Activated T-cell treated with anti-CD3 and anti-CD28 coated beads for 24 hours (primary cell): ENCODE results near the gene WDR1.
A peak's percentile ranks its signal among the peaks of the same experiment; 100 is the strongest.

Source experiments
- DNase-seq: peaks from one replicate; pipeline ENCODE4 v3.0.0-alpha.2; 2020; ENCODE audit warnings: low read depth

Gene WDR1

DNA sequence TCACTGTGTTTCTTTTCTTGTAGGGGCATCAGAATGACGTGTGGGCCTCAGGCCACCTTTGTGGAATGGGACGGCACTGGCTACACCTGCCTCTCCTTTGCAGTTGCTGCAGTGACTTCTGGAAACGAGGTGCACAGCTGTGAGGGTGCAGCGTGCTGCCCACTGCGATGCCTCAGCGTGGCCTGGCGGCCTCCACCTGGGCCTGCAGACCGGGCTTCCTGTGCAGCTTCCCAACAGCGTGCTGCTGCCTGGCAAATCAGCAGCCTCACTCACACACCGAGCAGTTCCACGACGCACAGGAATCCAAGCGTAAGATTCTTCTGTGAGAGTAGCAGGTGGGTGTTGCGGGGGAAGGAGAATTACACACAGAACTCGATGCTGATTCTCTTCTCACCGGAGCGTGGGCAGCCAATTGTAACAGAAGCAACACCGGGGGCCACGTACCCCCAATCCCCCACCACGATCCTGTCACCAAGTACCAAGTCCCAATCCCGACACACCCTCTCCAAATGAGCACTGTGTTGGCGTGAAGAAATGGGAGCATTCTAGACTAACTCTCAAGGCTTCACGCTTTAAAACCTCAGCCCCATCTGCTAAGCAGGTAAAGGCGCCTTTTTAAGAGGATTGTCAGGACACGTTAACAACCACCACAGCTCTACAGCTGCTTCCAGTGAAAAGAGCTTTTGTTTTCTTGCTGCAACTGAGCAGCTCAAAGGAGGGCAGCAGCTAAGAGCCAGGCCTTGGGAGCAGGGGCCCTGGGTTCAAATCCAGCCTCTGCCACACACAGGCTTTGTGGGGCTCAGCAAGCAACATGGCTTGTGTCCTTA is 16.9 kb downstream of the WDR1 start:
- no peak for DNase-seq

DNA sequence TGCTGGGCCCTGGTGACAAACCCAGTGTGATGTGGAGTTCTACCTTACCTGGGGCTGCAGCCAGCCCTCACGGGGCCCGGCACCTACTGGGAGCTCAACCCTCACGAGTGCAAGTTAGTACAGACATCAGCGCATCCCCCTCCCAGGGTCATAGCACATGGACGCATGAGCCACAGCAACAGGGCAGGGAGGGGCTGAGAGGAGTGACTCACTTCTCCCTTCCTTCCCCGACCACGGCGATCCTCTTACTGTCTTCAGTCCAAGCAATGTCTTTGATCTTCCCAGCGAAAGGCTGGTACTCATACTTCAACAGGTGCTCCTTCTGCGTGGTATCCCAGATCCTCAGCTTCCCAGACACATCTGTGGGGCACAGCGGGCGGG is 17.8 kb downstream of the WDR1 start:
- no peak for DNase-seq

DNA sequence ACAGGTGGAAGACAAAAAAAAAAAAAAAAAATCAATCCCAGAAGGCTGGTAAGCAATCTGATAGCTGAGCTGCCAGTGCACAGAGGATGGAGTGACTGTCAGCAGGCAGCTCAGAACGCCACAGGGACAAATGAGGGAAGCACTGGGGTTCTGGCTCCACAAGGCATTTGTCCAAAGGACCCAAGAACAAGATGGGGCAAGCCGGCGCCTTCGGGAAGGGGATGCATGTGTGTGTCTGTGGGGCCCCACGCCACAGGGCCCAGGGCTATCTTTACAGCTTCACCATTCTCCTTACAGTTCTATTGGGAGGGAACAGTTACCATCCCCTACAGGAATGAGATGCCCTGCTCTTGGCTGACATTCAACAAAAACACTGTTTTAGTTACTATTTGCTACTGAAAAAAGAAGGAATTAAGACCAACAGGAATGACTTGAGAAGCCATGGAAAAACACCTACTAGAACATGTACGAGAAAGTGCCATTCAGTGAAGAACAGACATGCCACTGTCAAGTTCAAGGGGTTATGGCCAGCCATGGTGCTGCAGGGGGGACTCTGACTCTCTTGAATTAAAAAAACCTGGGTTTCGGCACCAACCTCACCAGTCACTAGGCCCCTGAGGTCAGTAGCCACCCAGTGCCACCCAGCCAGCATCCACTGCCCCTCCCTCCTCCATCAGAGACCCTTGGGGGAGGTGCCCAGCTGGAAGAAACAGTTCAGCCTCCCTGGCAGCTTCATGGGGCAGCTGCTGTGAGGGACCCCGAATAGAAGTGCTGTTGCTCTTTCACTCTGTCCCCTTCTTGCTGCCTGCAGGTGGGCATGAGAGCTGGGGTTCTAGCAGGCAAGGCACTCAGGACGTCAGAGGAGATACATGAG is 18.5 kb downstream of the WDR1 start:
- DNase-seq, result no peak

DNA sequence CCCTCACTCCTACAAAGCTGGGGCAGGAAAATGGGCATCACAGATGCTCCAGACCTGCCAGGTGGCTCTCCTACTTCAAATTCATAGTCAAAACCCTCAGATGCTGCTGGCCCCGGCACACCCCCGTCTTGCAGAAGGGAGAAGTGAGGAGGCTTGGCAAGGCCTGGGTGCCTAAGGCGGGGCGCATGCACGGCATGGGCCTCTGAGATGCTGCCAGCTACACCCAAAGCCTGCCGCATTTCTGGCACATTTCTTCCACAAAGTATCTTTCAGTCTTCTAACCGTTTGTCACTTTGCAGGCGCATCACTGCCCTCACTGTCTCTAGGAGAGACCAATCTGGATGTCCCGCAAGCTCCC is 19.6 kb downstream of the WDR1 start:
- no peak for DNase-seq

DNA sequence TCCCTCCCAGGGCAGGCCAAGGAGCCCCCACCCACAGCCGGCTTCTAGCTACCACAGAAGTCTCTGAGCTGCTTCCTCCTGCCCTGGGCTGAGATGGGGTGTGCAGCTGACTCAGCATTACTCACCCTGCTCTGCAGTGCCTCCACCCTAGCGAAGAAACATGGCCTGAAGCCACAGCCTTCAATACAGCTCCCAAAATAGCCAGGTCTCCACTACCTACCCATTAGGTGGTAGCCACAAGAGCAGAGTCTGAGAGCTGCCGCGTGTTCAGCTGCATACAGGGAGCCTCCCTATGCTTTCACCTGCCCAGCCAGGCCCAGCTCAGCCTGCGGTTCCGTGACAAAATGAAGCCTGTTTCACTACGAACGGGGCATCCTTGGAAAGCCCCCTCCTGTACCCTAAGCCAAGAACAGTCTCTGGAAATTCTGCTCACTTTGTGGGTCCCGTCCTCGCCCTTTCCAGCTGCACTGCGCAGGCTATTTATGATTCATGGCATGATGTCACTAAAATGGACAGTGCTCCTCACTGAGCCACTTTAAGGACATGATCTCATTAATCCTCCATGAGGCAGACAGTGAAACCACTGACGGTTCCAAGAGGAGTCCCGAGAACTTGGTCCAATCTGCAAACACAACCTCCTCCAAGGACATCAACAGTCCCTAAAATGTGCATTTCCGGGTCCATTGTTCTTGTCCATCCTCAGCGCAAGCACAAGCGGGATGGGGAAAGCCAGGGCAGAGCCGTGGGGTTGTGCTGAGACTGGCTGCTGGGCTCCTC is 20.2 kb downstream of the WDR1 start:
- peak; percentile 79 for DNase-seq

DNA sequence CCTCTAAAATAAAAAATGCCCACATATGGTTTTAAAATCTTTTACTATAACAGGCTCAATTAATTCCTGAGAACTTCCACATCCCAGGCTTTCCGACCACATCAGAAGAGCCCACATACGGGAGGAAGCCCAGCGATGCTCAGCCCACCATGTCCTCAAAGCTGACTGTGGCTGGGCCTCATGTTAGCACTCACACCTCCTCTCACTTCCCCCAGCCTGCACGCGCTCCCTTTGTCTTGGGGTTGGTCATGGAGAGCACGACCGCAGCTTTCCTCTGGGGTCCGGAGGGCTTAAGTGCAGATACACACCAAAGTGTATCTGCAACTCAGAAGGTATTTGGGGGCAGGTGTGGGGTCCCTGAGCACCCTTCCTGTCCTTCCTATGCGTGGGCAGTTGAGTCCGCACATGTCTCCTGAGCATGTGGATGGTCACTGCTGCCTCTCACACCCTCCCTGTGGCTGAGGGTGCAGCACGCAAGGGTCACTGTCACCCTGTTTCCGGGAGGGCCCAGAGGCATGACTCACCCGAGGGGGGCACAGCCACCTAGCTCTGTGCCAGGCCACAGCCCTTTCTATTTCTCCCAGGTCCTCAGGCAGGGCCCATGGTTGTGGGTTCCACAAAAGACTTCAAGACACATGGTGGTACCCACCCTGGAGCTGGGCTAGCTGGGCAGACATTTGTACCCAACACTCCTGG is 21.2 kb downstream of the WDR1 start:
- no peak for DNase-seq

DNA sequence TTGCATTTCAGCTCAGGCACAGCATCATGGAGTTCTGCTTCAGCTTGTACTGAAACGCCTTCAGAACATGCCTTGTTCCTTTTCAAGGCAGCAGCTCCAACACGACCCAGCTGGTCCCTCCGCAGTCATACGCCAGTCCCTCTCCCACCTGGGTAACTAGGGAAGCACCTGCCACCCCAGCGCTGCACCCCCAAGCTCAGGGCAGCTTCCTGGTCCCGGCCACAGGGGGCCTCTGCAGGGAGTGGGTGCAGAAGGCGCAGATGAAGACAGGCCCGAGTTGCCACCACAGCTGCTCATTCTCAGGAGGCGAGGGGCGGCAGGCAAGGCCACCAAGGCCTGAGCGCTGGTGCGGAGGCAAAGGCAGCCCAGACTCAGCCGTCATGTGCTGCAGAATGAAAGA is 21.8 kb downstream of the WDR1 start:
- no peak for DNase-seq

DNA sequence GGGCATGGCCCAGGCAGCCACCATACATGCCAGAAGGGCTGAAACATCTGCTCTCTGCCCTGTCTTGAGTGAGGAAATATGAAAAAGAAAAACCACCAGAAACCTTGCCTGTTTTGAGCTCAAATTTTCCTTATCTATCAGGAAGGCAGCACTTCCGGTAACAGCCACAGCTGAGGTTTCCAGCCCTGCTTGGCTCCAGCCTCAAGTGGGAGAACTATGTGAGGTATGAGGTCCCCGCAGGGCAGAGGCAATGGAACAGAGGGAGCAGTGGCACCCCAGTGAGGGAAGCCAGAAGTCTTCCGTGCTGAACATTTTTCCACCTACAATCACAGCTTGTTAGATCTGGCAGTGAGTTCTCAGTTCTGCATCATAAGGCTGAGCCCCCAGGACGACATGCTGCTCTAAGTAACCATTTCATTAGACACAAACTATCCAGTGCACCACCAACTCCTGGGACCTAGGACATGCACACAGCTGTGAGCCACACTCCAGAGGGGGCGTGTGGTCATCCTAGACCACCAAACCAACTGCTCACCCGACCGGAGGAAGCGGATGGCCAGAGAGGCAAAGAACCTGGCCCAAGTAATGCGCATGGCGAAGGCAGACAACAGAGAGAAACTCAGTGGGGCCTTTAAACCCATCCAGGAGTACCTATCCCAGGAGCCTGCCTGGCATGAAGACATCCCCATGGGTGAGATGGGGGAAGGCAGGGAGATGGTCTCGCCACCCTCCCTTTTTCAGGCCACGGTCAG is 22.6 kb downstream of the WDR1 start:
- no peak for DNase-seq

DNA sequence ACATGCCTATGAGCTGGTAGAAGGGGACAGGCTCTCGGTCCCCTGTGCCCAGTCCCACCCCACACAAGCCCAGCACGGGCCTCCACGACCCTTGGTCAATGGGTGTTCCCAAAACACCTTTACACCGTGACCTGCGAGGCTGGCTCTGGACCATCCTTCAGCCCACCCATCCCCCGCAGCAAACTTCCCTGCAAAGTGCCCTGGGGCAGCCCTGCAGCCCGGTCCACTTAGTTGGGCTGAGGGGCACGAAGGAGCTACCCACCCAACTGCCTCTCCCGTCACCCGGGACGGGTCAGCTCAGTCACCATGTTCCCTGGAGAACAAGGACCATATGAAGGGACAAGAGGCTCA is 23.4 kb downstream of the WDR1 start:
- no peak for DNase-seq

DNA sequence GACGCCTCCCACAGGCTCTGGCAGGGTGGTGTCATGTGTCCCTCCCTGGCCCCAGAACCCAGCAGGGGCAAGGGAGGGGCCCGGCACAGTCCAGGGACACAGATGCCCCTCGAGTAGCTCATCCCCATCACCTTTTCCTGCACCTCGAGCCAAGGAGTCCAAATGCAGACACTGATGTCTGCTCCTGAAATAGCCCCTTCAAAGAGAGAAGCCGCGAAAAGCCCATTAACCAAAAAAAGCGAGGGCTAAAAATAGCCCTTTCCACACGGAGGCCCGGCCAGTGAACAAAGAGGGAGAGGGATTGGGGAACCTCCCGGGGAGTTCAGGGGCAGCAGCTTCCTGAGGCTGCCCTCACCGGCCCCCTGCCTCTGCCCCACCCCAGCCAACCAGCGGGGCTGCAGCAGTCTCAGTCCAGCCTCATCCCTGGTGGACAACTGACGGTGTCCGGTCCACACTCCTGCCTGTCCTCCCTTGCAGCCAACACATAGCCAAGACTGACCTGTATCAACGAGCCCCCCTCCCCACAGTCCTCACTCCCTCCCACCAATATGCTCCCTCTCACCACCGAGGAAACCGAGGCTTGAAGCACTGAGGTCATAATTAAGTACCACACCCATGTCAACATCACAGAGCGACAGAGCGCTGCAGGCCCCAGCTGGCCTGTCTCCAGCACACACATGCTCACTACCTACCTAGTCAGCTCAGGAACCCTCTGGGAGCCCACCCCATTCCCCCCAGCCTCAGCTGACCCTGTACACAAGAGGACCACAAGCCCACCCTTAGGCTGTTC is 23.9 kb downstream of the WDR1 start:
- DNase-seq, result no peak

DNA sequence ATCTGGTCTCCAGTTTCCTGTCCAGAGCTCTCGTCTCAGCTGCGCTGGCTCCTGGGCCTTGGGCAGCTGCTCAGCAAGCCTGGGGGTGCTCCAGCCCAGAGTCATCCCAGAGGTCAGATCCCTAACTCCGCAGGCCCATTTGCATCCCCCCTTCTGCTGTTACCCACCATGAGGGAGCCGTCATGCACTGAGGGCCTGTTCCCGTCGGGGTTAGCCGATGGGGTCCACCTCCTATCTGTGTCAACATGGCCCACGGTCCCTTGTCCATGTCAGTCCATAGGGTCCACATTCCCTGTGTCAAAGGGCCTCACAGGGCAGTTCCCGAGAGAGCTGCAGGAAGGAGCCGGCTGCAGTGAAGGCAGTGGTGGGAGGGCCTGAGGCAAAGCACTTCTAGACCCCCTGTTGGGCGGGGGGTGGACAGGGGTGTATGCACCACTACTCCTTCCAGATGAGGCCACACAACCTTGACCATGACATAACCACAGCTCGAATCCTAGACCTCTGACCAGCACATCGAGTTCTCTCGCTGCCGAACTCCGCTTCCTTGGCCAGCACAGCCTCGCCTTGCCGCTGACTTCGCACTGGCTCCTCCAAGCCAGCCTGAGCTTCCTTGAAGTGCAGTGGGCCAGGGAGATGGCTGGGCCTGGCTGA is 24.9 kb downstream of the WDR1 start:
- DNase-seq, result no peak

DNA sequence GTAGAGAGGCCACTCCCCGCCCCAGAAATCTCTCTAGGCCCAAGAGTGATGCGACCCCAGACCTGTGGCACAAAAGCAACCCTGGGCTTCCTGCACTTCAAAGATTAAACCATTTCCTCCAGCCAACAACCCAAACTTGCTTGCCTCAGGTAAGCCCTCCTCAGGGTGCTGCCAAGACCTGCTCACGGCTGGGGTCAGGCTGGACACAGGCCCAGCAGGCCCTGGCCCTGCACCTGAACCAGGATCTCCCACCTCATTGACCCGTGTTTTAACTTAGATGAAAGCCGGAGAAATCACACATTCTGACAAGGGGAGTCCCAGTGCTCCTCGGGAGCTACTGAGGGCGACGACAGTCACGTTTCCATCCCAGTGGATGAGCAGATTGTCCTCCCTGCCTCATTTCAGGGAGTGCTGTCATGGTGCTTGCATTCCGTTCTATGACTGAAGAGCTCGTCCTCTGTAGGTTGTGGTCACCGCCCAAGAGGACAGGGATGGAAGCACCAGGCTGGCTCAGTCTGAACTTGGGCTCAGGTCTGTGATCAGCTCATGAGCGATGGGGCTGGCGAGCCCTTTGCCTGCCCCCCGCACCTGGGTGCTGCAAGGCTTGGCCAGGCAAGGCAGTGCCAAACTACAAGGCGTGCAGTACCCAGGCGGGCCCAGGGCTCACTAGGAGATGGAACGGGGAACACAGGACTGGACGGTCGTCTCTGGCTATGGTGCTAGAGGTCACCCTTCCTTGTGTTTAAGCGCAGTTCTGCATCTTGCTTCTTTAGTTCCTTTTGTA is 25.9 kb downstream of the WDR1 start:
- no peak for DNase-seq

DNA sequence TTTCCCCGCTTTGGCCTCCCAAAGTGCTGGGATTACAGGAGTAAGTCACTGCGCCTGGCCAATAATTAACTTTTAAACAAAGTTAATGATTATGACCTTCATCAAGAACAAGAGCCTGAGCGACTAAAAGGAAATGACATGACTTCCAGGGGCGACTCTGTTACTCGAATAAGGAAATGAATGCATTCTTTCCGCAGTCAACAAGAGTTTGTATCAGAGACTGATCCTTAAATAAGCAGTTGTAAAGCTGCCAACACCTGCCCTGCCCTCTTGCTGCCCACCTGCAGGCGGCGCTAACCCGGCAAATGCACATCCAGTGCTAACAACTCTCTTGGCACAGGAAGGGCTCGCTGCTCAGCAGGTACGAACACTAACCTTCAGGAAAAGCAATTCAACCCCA is 27.3 kb downstream of the WDR1 start:
- DNase-seq, result no peak

DNA sequence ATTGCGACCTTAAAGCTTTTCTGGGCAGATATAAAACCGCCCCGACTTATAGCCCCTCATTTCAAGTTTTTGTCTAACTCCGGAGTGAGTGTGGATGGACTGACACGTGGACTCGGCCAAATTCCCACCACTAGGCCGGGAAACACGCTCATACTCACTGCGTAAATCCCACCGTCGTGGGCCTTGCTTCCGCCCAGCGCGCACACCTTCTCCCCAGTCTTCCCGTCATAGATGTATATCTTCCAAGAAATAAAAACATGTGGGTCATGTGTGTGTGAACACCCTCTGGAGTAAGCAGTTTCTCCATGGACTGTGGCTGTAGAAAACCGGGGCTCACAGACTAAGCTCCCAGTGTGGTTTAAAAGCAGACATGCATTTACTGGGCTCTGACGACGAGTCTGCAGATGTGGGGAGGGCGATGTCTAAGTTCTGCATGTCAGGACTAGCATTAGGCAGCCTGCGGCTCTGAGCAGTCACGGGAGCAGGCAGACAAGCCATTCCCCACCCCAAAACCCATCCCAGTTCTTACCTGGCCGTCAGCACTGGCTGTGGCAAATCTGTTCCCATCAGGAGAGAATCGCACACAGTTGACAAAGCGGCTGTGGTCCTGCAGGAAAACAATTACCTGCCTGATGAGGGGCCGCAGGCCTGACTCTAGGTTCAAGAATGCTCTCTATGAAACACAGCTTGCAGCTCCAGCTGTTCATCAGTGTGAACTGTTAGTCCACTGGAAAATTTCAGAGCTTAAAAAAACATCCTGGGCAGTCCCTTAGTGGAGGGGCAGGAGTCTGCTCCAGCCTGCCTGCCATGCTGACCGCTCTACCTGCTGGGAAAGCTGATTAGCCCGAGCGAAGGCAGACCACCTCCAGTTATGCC is 28.2 kb downstream of the WDR1 start:
- DNase-seq, result no peak

DNA sequence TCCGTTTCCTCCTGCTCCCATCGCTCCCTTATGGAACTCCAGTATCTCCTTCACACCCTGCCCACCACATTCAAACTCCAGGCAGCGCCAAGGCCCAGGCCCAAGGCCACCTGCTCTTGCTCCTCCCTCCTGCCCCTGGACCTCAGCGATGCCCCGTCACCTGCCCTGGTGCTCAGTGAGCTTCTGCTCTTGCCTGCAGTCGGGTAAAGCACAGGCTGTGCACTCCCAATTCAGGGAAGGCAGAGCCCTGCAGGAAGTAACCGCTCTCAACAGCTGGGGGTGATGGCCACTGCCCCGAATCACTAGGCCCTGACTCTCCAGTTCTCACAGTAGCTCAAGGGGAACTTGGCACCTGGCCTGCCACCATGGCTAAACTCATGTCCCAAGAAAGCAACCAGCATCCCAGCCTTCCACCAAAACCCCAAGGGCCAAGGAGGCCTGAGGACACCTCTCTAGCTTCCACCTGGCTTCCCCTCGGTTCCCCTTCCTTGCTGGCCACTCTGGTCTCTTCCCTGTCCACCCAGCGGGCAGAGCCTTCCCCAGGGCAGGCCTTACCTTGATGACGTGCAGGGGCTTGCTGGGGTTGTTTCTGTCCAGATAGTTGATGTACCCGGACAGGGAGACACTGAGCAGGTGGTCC is 29.3 kb downstream of the WDR1 start:
- DNase-seq, result no peak

DNA sequence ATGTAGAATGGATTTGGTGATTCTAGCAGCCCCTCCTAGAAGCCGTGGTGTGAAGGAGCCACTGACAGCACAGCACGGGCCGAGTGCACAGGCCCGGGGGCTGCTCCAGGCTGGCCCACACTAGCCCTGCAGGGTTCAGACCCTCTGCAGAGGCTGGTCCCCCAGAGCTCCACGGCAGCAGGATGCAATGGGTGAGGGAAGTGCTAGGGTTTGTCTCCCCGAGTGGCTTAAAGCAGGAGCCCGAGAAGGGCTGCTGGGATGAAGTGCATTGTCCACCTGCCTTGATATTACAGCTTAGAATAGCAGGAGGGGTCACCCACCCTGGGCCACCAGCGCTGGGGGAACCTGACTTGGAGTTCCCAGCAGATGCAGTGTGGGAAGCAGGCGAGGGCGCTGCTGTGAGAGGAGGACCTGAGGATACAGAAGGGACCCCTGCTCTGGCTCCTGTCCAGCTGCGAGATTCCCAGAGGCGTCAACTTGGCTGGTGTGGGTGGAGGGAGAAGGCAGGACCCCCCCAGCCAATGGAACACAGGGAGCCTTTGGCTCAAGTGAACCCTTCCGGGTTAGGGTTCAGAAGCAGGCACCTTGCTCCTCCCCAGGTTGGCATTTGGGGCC is 30.0 kb downstream of the WDR1 start:
- DNase-seq, result no peak

DNA sequence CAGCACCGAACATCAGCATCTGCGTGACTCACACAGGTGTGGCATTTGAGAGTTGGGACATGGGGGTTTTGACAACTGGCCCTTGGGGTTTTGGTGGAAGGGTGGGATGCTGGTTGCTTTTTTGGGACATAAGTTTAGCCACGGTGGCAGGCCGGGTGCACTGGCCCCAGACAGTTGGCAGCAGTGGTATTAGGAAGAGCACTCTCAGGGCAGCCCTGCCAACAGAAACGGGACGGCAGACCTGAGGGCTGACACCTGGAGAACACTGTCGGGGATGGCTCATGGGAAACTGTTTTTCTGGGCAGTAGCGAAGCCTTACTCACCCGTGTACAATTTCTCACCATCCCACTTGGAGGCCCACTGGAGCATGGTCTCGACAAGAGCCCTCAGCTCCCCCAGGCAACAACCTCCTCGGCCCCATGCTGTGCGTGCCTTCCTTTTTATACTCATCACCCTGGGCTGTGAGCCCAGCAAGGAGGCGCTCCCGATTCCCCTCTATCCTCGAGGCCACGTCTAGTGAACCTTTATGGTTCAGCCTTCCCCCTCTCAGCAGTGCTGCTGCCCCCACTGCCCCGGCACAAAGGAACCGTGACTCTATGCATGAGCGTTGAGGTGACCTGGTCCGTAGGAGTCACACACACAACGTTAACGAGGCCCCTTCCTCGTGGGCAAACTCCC is 30.6 kb downstream of the WDR1 start:
- no peak for DNase-seq
